B cell (primary cell): ENCODE results near the gene PTPMT1.

Source experiments
- EZH2 ChIP-seq: IDR thresholded peaks from 2 replicates; pipeline ENCODE4 v1.6.1; 2012; ENCODE audit warnings: borderline replicate concordance, low read depth, mild to moderate bottlenecking, moderate library complexity, low read length; ENCODE audit not compliant: insufficient read depth, poor library complexity, severe bottlenecking
- TF ChIP-seq, protein P1 (sequence below): fragments of 200-600 bp; IDR thresholded peaks from one replicate; pipeline ENCODE4 v1.8.0; 2022; ENCODE audit warnings: antibody characterized with exemption, mild to moderate bottlenecking

DNA sequence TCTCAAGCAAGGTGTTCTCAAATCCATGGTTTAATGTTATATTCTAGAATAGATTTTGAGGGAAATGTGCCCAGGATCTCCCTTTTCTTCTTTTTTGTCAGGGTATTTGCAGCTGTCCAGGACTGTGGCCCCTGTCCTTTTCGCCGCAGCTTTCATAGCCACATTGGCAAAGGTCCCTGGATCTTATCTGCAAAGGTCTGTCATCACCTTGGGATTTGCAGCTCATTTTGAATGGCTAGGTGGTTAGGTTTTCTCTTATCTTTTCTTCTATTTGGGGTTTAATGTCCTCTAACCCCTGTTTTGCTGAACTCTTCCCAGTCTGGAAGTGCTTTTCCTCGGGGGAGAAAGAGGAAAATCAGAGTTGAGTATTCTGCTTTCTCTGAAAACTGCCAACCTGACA is 40.5 kb downstream of the PTPMT1 start:
- TF ChIP-seq, protein P1, sequence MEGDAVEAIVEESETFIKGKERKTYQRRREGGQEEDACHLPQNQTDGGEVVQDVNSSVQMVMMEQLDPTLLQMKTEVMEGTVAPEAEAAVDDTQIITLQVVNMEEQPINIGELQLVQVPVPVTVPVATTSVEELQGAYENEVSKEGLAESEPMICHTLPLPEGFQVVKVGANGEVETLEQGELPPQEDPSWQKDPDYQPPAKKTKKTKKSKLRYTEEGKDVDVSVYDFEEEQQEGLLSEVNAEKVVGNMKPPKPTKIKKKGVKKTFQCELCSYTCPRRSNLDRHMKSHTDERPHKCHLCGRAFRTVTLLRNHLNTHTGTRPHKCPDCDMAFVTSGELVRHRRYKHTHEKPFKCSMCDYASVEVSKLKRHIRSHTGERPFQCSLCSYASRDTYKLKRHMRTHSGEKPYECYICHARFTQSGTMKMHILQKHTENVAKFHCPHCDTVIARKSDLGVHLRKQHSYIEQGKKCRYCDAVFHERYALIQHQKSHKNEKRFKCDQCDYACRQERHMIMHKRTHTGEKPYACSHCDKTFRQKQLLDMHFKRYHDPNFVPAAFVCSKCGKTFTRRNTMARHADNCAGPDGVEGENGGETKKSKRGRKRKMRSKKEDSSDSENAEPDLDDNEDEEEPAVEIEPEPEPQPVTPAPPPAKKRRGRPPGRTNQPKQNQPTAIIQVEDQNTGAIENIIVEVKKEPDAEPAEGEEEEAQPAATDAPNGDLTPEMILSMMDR: no peak
- no peak for TF ChIP-seq EZH2
